ENCODE results near the gene JPH4. TPM values are rescaled to one million over a fixed set of nuclear protein-coding genes. Genes with fewer than 3 reads are reported as not detected.

Gene JPH4
- polyA plus RNA-seq, 3 donors: 2.2 to 4.1 (median 3.7) TPM

DNA sequence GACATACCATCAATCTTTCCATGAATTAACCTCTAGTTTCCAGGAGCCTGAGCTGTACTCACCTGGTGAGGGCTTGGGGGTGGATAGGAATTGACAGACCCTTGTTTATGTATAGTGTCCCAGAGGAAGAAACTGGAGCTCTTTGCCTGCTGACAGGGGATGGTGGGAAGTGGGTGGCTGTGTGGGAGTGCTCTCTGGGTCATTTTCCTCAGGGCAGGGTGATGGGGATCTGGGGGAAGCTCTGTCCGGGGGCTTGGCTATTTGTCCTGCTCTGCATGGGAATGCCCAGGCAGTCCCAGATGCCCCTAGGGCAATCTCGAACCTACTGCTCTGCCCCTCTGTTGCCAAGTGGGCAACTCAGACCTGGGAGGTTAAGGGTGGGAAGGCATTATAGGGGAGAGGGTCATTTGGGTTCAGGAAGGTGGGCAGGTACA is 35.8 kb upstream of the JPH4 start:
- TF ChIP-seq, protein P1, sequence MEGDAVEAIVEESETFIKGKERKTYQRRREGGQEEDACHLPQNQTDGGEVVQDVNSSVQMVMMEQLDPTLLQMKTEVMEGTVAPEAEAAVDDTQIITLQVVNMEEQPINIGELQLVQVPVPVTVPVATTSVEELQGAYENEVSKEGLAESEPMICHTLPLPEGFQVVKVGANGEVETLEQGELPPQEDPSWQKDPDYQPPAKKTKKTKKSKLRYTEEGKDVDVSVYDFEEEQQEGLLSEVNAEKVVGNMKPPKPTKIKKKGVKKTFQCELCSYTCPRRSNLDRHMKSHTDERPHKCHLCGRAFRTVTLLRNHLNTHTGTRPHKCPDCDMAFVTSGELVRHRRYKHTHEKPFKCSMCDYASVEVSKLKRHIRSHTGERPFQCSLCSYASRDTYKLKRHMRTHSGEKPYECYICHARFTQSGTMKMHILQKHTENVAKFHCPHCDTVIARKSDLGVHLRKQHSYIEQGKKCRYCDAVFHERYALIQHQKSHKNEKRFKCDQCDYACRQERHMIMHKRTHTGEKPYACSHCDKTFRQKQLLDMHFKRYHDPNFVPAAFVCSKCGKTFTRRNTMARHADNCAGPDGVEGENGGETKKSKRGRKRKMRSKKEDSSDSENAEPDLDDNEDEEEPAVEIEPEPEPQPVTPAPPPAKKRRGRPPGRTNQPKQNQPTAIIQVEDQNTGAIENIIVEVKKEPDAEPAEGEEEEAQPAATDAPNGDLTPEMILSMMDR (IDR thresholded peaks at IDR 0.05): no peak
- DNase-seq: no peak
- no peak overlapping the region for H3K27ac ChIP-seq (ENCODE audit: low read depth in 1 of 2, low read length in 2 of 2)
- H3K9ac ChIP-seq (ENCODE audit: insufficient read depth, low read length, poor library complexity, severe bottlenecking): no peak overlapping the region
- Mint-ChIP-seq H3K4me1 (peaks cover 15% of the 10 kb centered on the region), H3K36me3 (no peaks in the 10 kb centered on the region), H3K27ac (no peak overlapping the region), H3K4me3 (no peak overlapping the region), H3K27me3 (ENCODE audit: low read depth in 3 of 3) (peaks cover 0 to 6% (median 0%) of the 10 kb centered on the region in 3 donors), H3K9me3 (peaks cover 0 to 2% (median 0%) of the 10 kb centered on the region in 7 donors)
- no peaks in the 10 kb centered on the region for H4K20me1 ChIP-seq (ENCODE audit: insufficient read depth, low read length)
- H3K36me3 ChIP-seq (replicated peaks in 1 of 2; ENCODE audit: control insufficient read depth in 1 of 2, insufficient read depth in 2 of 2, low read length in 2 of 2): no peaks in the 10 kb centered on the region
- H3K27me3 ChIP-seq (ENCODE audit: control insufficient read depth in 2 of 2, insufficient read depth in 2 of 2, low read length in 2 of 2): no peaks in the 10 kb centered on the region
- H3K9me3 ChIP-seq (replicated peaks in 1 of 2; ENCODE audit: control insufficient read depth in 1 of 2, insufficient read depth in 1 of 2, low read length in 2 of 2): no peaks in the 10 kb centered on the region
- H3K4me1 ChIP-seq (ENCODE audit: control insufficient read depth in 1 of 2, insufficient read depth in 2 of 2, low read length in 2 of 2): peaks cover 2 to 11% of the 10 kb centered on the region in 2 donors
- intact Hi-C loops (cut with micrococcal nuclease): no loop called here
- no peaks in the 10 kb centered on the region for H3K79me2 ChIP-seq (ENCODE audit: insufficient read depth, low read length)
- 100% methylated on average over 2 of the region's 2 CpGs for WGBS (ENCODE audit: insufficient coverage)
- no peak overlapping the region for H3K4me2 ChIP-seq (replicated peaks; ENCODE audit: extremely low read depth, low read length, poor library complexity, severe bottlenecking)
- no peak overlapping the region for H3K4me3 ChIP-seq (replicated peaks in 1 of 3; ENCODE audit: low read depth in 2 of 3, low read length in 3 of 3)
- no peak overlapping the region for H2AFZ ChIP-seq (ENCODE audit: insufficient read depth, low read depth, low read length, poor library complexity, severe bottlenecking)

DNA sequence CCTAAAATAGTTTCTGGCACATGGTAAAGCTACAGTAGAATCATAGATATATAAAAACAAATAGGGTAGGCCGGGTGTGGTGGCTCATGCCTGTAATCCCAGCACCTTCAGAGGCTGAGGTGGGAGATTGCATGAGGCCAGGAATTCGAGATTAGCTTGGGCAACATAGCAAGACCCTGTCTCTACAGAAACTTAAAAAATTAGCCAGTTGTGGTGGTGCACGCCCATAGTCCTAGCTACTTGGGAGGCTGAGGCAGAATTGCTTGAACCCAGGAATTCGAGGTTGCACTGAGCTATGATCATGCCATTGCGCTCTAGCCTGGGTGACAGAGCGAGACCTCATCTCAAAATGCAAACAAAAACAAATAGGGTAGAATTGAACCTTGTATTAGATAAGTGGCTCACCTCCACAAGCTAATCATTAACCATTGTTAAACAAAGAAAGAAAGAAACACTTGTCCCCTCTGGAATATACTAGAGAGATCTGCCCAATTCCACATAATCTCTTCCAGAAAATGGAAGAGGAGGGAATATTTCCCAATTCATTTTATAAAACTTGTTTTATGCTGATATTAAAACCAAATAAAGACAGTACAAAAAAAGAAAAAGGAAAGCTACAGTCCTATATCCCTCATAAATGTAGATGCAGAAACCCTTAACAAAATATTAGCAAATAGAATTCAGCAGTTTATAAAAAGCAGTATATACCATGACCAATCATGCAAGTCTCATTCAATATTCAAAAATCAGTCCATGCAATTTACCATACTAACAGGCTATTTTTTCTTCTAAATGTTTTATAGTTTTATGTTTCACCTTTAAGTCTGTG is 34.9 kb upstream of the JPH4 start:
- Histone ChIP-seq H3K79me2 (ENCODE audit: insufficient read depth, low read length) (no peaks in the 10 kb centered on the region), H2AFZ (ENCODE audit: insufficient read depth, low read depth, low read length, poor library complexity, severe bottlenecking) (no peak overlapping the region)
- DNase-seq: no peak

More for the DNA sequence above, 34.9 kb upstream of the JPH4 start:
- H4K20me1 ChIP-seq (ENCODE audit: insufficient read depth, low read length): no peaks in the 10 kb centered on the region
- intact Hi-C loops (cut with micrococcal nuclease): no loop called here
- H3K4me1 ChIP-seq (ENCODE audit: control insufficient read depth in 1 of 2, insufficient read depth in 2 of 2, low read length in 2 of 2): peaks cover 2 to 11% of the 10 kb centered on the region in 2 donors
- H3K4me2 ChIP-seq (replicated peaks; ENCODE audit: extremely low read depth, low read length, poor library complexity, severe bottlenecking): no peak overlapping the region
- H3K36me3 ChIP-seq (replicated peaks in 1 of 2; ENCODE audit: control insufficient read depth in 1 of 2, insufficient read depth in 2 of 2, low read length in 2 of 2): no peaks in the 10 kb centered on the region
- no peaks in the 10 kb centered on the region for H3K9me3 ChIP-seq (replicated peaks in 1 of 2; ENCODE audit: control insufficient read depth in 1 of 2, insufficient read depth in 1 of 2, low read length in 2 of 2)
- H3K27me3 Mint-ChIP-seq (ENCODE audit: low read depth in 3 of 3): peaks cover 0 to 5% (median 0%) of the 10 kb centered on the region in 3 donors
- no peak overlapping the region for H3K4me3 Mint-ChIP-seq
- H3K36me3 Mint-ChIP-seq: no peaks in the 10 kb centered on the region
- TF ChIP-seq, protein P1 (IDR thresholded peaks at IDR 0.05): no peak
- H3K27ac Mint-ChIP-seq: no peak overlapping the region
- H3K9ac ChIP-seq (ENCODE audit: insufficient read depth, low read length, poor library complexity, severe bottlenecking): no peak overlapping the region
- no peak overlapping the region for H3K4me3 ChIP-seq (replicated peaks in 1 of 3; ENCODE audit: low read depth in 2 of 3, low read length in 3 of 3)
- H3K4me1 Mint-ChIP-seq: peaks cover 15% of the 10 kb centered on the region
- H3K27me3 ChIP-seq (ENCODE audit: control insufficient read depth in 2 of 2, insufficient read depth in 2 of 2, low read length in 2 of 2): no peaks in the 10 kb centered on the region
- H3K27ac ChIP-seq (ENCODE audit: low read depth in 1 of 2, low read length in 2 of 2): no peak overlapping the region
- WGBS (ENCODE audit: insufficient coverage): 100% methylated on average over 1 of the region's 6 CpGs
- peaks cover 0 to 6% (median 0%) of the 10 kb centered on the region in 7 donors for H3K9me3 Mint-ChIP-seq

All from CD14-positive monocyte (primary cell).